HG03521 (cell line): ENCODE measurements around the gene PRPSAP2.
A peak's percentile ranks its signal among the peaks of the same experiment; 100 is the strongest.

ENCODE experiments used
- ATAC-seq: cut with Tn5 transposase; IDR thresholded peaks from one replicate; pipeline ENCODE4 v1.9.1; 2021; ENCODE audit warnings: mild to moderate bottlenecking, moderate library complexity; ENCODE audit not compliant: unreplicated experiment

PRPSAP2 gene

GRCh38 chr17:18960803-18961511, 103.0 kb downstream of the PRPSAP2 start:
- ATAC-seq: peak; percentile 48

GRCh38 chr17:18961634-18962493, 103.9 kb downstream of the PRPSAP2 start:
- ATAC-seq: no peak

GRCh38 chr17:18962494-18962815, 104.5 kb downstream of the PRPSAP2 start:
- no peak for ATAC-seq

GRCh38 chr17:18963126-18964017, 105.4 kb downstream of the PRPSAP2 start:
- no peak for ATAC-seq

GRCh38 chr17:18964018-18964351, 106.1 kb downstream of the PRPSAP2 start:
- no peak for ATAC-seq

GRCh38 chr17:18964550-18964949, 106.6 kb downstream of the PRPSAP2 start:
- ATAC-seq: no peak

- ATAC-seq: no peak
These were observed 107.8 kb downstream of the PRPSAP2 start for GRCh38 chr17:18965530-18966236.

GRCh38 chr17:18966831-18967624, 109.1 kb downstream of the PRPSAP2 start:
- no peak for ATAC-seq

- ATAC-seq: no peak
These were observed 110.0 kb downstream of the PRPSAP2 start for GRCh38 chr17:18967916-18968315.

GRCh38 chr17:18968345-18968744, 110.4 kb downstream of the PRPSAP2 start:
- no peak for ATAC-seq

- ATAC-seq: no peak
These were observed 111.3 kb downstream of the PRPSAP2 start for GRCh38 chr17:18968945-18969887.

- no peak for ATAC-seq
These were observed 112.9 kb downstream of the PRPSAP2 start for GRCh38 chr17:18970582-18971480.

- ATAC-seq: no peak
These were observed 113.9 kb downstream of the PRPSAP2 start for GRCh38 chr17:18971801-18972200.

- no peak for ATAC-seq
These were observed 116.6 kb downstream of the PRPSAP2 start for GRCh38 chr17:18974407-18975149.

GRCh38 chr17:18975597-18975996, 117.7 kb downstream of the PRPSAP2 start:
- ATAC-seq: no peak

GRCh38 chr17:18976201-18976600, 118.3 kb downstream of the PRPSAP2 start:
- ATAC-seq: no peak

GRCh38 chr17:18977021-18977420, 119.1 kb downstream of the PRPSAP2 start:
- no peak for ATAC-seq
